Uterus (tissue), 4 donors: ENCODE measurements around the gene PSMB5. TPM values are rescaled to one million over a fixed set of nuclear protein-coding genes. Genes with fewer than 3 reads are reported as not detected.

Experiments
- DNase-seq, 2 donors: peaks; one replicate each; pipeline ENCODE4 v3.0.0-alpha.2; 2019 to 2020
- H3K27ac ChIP-seq, 2 donors: fragments of 200-600 bp; sonication (generic); 1 replicate in 1 of 2; 2 replicates in 1 of 2; pipeline ENCODE4 v1.5.1; 2016 to 2018
- H3K27me3 ChIP-seq, 2 donors: fragments of 200-600 bp; sonication (generic); one replicate each; pipeline ENCODE4 v1.5.1; 2018 to 2019; ENCODE audit warnings: control low read depth in 1 of 2
- H3K36me3 ChIP-seq, 2 donors: fragments of 200-600 bp; sonication (generic); one replicate each; pipeline ENCODE4 v1.5.1; 2019; ENCODE audit warnings: control low read depth in 1 of 2
- H3K4me1 ChIP-seq, 2 donors: fragments of 200-600 bp; sonication (generic); one replicate each; pipeline ENCODE4 v1.5.1; 2018 to 2019; ENCODE audit warnings: control low read depth in 1 of 2
- H3K4me3 ChIP-seq, 2 donors: fragments of 200-600 bp; sonication (generic); 1 replicate in 1 of 2; 2 replicates in 1 of 2; pipeline ENCODE4 v1.5.1; 2018 to 2019; ENCODE audit warnings: mild to moderate bottlenecking in 1 of 2
- H3K9me3 ChIP-seq, 2 donors: fragments of 200-600 bp; sonication (generic); one replicate each; pipeline ENCODE4 v1.5.1; 2019; ENCODE audit warnings: control low read depth in 1 of 2
- POLR2A ChIP-seq, 2 donors: fragments of 450-650 bp; IDR thresholded peaks; one replicate each; pipeline ENCODE4 v1.6.1; 2016; ENCODE audit warnings: antibody characterized with exemption in 2 of 2, mild to moderate bottlenecking in 1 of 2, moderate library complexity in 1 of 2
- intact Hi-C: fragments of 100-400 bp; cut with DNase I; formaldehyde crosslinking; loops from one replicate; pipeline ENCODE4 v1.15.1; 2023; ENCODE audit warnings: low total_unique reads
- total RNA-seq, 4 donors: library from RNA; depleted of rRNA in 3 of 4; stranded (reverse); fragments of >200 nt in 3 of 4; gene quantifications; one replicate each; pipeline versions ENCODE4 v1.1.0 to v1.2.4, GENCODE V29; 2014 to 2023
- TF ChIP-seq, protein P1 (sequence below), 4 experiments: fragments of 200-600 bp in 2 of 4; fragments of 450-650 bp in 2 of 4; sonication (generic) in 2 of 4; IDR thresholded peaks; one replicate each; pipeline ENCODE4 v1.5.1; 2016 to 2019; ENCODE audit warnings: antibody characterized with exemption in 4 of 4, mild to moderate bottlenecking in 2 of 4, moderate library complexity in 1 of 4
- donor health status: DM: yes; HTN: yes; CAD: no.

Gene PSMB5
- total RNA-seq, 4 donors from 2014 or later: 18.4 to 121 (median 92.0) TPM

DNA sequence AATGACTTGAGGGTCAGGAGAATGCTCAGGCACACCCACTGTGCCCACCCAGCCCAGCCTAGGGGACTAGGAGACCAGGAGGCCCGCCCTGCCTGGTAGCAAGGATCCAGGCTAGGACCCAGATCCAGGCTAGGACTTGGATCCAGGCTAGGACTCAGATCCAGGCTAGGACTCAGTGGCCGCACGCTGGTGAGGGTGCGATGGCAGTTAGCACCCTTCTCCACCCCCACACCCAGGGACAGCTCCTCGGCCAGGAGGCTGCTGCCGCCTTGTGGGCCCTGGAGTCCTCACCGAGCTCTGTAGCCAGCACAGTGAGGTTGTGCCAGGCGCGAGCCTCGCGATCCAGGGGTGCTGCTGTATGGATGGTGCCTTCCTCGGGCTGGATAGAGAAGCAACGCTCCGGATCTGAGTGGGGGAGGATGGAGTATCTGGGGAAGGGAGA lies 17.5 kb upstream of the PSMB5 start:
- Histone ChIP-seq H3K4me3 (no peak overlapping the region), H3K27me3 (no peaks in the 10 kb centered on the region), H3K4me1 (no peaks in the 10 kb centered on the region), H3K9me3 (no peaks in the 10 kb centered on the region), H3K36me3 (no peaks in the 10 kb centered on the region), H3K27ac (no peak overlapping the region)
- intact Hi-C loops: no loop called here
- TF ChIP-seq, protein P1, sequence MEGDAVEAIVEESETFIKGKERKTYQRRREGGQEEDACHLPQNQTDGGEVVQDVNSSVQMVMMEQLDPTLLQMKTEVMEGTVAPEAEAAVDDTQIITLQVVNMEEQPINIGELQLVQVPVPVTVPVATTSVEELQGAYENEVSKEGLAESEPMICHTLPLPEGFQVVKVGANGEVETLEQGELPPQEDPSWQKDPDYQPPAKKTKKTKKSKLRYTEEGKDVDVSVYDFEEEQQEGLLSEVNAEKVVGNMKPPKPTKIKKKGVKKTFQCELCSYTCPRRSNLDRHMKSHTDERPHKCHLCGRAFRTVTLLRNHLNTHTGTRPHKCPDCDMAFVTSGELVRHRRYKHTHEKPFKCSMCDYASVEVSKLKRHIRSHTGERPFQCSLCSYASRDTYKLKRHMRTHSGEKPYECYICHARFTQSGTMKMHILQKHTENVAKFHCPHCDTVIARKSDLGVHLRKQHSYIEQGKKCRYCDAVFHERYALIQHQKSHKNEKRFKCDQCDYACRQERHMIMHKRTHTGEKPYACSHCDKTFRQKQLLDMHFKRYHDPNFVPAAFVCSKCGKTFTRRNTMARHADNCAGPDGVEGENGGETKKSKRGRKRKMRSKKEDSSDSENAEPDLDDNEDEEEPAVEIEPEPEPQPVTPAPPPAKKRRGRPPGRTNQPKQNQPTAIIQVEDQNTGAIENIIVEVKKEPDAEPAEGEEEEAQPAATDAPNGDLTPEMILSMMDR (IDR thresholded peaks at IDR 0.05): peak in 1 of 4 experiments; percentile 27
- no peak for TF ChIP-seq POLR2A (IDR thresholded peaks at IDR 0.05)
- DNase-seq: no peak

GRCh38 chr14:23051141-23052057 lies 16.7 kb upstream of the PSMB5 start:
- Histone ChIP-seq H3K36me3 (no peaks in the 10 kb centered on the region), H3K4me3 (no peak overlapping the region), H3K9me3 (no peaks in the 10 kb centered on the region), H3K4me1 (no peaks in the 10 kb centered on the region), H3K27me3 (no peaks in the 10 kb centered on the region), H3K27ac (no peak overlapping the region)
- DNase-seq: no peak
- intact Hi-C loops: no loop called here
- TF ChIP-seq POLR2A (IDR thresholded peaks at IDR 0.05): no peak
- TF ChIP-seq, protein P1 (IDR thresholded peaks at IDR 0.05): no peak

GRCh38 chr14:23049011-23049410 lies 14.3 kb upstream of the PSMB5 start:
- DNase-seq: no peak
- Histone ChIP-seq H3K4me3 (no peak overlapping the region), H3K4me1 (no peaks in the 10 kb centered on the region), H3K36me3 (no peaks in the 10 kb centered on the region), H3K27ac (no peak overlapping the region), H3K9me3 (no peaks in the 10 kb centered on the region), H3K27me3 (no peaks in the 10 kb centered on the region)
- intact Hi-C loops: no loop called here
- TF ChIP-seq, protein P1 (IDR thresholded peaks at IDR 0.05): no peak
- TF ChIP-seq POLR2A (IDR thresholded peaks at IDR 0.05): no peak

GRCh38 chr14:23047751-23048693 lies 13.3 kb upstream of the PSMB5 start:
- H3K4me1 ChIP-seq: no peaks in the 10 kb centered on the region
- no peaks in the 10 kb centered on the region for H3K9me3 ChIP-seq
- H3K4me3 ChIP-seq: no peak overlapping the region
- intact Hi-C loops: no loop called here
- TF ChIP-seq, protein P1 (IDR thresholded peaks at IDR 0.05): no peak
- no peak for TF ChIP-seq POLR2A (IDR thresholded peaks at IDR 0.05)
- peak overlapping the region in 1 of 2 donors; percentile 52 for H3K27ac ChIP-seq
- DNase-seq: no peak
- H3K36me3 ChIP-seq: no peaks in the 10 kb centered on the region
- H3K27me3 ChIP-seq: no peaks in the 10 kb centered on the region
